Inflammatory macrophage treated with lipopolysaccharide for 1 hour (primary cell): ENCODE measurements around the gene BOD1L1.
A peak's percentile ranks its signal among the peaks of the same experiment; 100 is the strongest.

Source experiments
- DNase-seq, 2 donors: peaks; one replicate each; pipeline ENCODE4 v3.0.0-alpha.2; 2020 to 2022

BOD1L1 gene

DNA sequence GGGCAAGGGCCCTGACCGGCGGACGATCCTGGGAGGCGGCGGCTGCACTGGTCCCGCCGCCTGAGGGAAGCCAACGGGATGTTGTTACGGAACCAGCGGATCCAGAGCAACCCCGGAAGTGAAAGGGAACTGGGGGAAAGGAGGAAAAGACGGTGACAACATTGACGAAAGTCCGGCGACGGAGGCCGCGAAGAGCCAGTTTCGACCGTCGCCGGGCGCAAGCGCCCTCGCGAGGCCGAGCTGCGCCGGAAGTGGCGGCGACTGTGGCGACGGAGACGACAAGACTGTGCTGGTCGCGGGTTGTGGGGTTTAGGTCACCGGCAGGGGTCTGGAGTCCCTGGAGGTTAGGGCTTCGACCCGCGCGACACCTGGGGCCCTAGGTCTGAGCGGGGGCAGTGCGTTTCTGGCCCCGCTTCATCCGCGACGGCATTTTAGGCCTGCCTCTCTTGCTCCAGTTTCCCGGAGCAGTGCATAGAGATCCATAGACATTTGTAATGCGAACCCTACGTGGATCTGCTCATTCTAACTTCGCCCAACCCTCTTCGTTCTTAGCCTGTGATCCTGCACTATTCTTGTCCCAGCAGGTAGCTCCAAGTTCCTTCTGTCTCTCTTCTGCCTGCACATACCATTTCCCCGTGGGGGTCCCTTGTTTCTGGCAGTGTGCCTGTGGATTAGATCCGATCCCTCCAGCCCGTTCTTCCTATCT, at the start of gene BOD1L1:
TSS of gene BOD1L1 (minus strand) at position 120 of the 706 bp plus-strand sequence. CDS start 138 bp downstream, outside the sequence.
- DNase-seq, result peak; percentile 90

DNA sequence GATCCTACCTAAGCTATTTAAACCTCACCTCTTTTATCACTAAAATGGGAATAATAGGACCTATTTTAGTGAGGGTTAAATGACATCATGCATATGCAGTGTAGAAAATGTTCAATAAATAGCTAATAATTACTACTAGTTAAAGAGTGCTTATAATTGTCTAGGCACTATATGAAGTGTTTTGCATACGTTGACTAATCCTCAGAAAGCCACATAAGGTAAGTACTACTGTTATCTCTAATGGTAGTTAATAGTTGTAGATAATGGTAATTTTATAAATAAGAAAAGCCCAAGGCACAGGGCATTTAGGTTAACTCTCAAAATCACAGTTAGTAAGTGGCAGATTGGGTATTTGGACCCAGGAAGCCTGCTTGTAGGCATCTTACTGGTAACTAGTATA, 47.4 kb upstream of the BOD1L1 start:
- no peak for DNase-seq

DNA sequence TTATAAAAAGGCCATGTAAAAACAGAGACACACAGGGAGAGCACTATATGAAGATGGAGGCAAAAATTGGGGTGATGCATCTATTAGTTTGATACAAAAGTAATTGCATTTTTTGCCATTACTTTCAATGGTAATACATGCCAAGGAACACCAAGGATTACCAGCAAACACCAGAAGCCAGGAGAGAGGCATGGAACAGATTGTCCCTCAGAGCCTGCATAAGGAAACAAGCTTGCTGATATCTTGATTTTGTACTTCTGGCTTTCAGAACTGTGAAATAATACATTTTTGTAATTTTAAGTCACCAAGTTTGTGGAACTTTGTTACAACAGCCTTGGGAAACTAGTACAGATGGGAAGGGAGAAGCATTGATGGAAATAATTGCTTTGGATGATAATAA, 45.6 kb upstream of the BOD1L1 start:
- DNase-seq, result no peak

DNA sequence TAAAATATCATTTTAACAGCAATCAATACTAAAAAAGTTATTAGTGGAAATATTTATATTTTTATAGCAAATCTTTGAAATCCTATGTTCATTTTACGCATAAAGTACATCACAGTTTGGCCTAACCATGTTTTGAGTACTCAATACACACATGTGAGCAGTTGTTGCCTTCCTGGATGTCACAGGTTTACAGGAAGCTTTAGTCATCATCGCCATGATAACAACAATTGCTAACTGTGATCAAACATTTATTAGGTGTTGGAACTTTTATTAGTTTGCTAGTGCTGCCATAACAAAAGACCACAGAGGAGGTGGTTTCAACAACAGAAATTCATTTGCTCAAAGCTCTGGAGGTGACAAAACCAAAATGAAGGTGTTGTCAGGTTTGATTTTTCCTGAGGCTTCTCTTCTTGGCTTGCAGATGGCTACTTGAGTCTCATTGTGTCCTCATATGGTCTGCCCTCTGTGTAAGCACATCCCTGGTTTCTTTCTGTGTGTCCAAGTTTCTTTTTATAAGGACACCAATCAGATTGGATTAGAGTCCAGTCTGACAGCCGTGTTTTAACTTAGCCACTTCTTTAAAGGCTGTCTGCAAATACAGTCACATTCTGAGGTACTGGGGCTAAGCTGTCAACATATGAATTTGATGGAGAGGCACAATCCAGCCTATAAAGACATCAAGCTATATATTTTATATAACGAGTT, 43.1 kb upstream of the BOD1L1 start:
- DNase-seq, result no peak

DNA sequence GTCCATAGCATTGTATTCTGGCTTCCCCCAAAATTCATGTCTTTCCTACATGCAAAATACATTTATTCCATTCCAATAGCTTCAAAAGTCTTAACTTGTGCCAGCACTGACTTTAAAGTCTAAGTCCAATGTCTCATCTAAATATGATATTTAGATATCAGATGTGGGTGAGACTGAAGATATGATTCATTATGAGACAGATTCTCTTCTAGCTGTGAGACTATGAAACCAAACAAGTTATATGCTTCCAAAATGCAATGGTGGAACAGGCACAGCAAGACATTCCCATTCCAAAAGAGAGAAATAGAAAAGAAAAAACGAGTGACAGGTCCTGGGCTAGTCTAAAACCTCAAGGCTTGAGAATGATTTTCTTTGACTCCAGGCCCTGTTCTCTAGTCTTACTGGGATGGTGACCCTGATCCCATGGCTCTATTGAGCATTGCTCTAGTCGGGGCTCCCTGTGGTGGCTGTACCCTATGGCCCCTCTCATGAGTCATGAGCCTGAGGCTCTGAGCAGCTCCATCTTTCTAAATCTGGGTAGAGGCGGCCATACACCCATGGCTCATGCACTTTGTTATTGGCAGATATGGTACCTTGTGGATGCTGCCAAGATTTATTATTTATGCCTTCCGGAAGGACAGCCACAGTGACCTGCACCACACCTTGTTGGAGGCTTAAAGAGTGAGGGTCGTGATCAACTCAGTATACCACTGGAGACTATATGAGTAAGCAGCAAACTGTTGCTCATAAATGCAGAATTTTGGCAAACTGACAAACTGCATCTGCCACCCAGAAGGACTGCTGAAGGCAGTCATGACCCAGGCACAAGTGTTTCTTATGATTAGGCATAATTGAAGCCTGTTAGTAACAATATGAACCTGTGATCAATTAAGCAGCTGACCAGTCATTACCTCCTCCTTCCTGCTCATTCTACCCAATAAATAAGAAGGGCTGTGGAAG, 38.5 kb upstream of the BOD1L1 start:
- no peak for DNase-seq

DNA sequence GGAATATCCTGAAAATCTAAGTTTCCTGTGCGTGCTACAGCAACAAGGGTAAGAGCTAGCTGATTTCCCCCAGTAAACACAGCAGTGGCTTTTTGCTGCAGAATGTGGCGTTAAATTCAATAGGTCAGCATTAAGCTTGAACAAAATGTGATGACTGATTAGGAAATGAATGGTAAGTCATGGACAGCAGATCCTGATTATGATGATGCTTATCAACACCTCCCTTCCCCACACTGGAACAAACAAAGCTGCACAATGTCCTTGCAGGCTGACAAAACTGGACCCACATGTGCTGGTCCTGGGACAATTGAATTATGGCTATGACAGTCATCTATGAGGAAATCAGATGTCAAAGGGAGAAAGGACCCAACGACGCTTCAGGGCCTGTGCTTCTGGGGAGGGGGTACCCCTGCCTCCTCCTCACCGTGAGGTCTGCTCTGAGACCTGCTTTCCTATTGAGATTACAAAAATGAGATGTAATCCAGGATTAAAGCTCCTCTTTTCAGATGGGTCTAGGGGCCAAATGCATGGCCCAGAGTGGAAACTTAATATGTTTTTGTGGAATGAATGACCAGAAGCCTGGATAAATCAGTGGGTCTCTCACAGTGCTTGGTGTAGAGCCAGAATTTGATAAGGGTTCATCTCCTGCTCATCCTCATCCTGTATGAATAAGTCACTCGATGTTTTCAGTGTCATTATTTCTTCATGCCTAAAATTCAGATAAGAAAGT, 32.0 kb upstream of the BOD1L1 start:
- no peak for DNase-seq

DNA sequence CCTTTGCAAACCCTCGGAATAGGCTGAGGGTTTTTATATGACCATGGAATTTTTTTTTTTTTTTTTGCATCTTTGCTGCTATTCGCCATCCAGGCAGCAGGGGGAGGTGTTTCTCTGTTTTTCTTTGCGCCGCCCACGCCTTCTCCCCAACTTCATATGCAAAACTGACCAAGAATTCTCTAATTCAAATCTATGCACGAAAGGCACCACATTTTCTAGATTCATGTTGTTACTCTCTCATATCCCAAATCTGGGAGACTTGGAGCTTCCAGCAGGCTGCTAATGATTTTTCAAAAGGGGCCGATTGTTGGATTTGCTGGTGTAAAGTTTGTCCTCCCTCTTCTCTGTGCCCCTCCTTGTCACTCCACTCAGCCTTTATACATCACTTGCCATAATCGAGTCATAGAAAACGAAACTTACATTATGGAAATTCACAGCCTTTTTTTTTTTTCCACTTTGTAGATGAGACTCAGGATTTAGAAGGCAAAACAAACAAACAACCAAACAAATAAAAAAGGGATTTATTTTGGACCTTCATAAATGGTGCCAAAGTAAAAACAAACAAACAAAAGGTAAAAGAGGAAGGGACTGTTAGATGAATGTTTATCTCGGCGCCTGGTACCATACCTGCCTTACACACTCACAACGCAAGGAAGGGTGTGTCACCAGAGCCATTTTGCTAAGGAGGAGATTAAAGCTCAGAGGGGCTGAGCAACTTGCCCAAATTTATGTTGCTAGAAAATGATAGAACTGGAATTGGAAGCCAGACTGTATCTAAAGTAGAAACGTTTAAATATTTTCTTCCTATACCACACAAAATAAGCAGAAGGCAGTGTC, 29.3 kb upstream of the BOD1L1 start:
- peak; percentile 57 to 92 for DNase-seq

DNA sequence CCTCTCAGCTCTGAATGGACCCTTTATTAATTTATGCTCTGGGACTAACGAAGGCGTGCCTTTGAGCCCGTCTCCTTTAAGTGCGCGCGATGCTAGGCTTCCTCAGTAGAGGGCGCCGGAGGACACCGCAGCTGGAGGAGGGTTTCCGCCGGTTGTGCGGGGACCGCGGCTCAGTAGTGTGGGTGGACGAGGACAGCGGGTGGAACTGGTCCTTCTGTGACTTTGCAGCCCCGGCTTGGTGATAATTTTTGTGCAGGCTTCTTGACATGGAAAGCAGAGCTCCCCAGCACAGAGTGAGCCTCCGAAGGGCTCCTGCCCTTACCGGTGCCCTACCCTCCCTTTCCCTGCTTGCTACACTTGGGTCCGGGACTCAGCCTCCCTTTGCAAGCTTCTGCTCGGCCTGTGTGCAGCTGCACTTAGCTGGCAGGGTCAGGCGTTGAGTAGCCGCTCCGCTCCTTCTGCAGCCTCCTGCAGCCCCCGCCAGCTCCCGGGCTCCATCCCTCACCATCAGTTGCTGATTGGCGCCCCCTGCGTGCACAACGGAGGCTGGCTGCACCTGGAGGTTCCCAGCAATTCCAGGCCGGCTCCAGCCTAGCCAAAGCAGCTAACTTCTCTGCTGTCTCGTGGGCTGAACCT, 26.8 kb upstream of the BOD1L1 start:
- DNase-seq, result peak; percentile 52 to 92

DNA sequence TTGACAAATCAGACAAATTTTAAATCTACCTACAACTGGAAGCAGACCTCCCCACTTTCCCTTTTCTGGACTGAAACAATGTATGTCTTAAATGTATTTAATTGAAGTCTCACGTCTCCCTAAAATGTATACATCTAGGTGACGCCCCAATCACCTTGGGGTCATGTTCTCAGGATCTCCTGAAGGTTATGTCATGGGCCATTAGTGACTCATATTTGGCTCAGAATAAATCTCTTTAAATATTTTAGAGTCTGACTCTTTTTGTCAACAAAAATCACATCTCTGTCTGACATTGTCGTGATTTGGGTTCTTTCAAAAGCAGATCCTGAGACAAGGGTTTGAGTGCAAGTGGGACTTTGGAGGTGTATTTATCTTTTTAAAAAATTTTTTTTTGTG, 26.2 kb upstream of the BOD1L1 start:
- no peak for DNase-seq

DNA sequence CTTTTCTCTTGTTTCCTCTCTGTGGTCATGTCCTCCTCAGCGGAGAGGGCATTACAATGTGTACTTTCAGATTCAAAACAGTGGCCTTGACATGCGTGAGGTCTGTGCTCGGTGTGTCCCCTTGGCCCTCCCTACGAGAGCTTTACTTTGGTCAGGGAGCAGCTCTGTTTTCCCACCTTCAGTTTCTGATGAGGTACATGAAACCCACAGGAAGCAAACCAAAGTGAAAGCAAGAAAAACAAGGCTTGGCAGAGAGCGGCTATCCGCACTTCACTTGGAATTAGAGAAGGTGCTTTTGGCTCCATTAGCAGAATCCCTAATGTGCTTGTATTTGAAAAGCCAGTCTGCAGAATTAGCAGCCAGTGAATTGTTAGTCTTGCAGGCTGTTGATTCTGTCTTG, 19.5 kb upstream of the BOD1L1 start:
- no peak for DNase-seq

DNA sequence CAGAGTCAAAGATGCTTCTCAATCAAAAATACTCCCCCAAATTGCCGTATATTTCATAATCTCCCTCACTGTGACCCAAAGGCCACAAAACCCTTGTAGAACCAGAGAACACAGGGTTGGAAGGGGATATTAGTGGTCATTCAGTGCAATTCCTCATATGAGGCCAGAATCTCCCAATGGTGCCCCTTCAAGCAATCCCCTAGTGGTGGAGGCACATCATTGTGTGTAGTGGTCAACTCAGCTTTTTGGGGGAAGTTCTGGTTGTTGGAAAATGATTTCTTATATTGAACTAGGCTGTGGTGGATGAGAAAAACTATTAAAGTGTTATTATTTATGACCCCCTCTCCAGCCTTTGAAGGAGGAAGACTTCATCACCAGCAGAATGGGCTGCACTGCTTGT, 17.6 kb upstream of the BOD1L1 start:
- no peak for DNase-seq

DNA sequence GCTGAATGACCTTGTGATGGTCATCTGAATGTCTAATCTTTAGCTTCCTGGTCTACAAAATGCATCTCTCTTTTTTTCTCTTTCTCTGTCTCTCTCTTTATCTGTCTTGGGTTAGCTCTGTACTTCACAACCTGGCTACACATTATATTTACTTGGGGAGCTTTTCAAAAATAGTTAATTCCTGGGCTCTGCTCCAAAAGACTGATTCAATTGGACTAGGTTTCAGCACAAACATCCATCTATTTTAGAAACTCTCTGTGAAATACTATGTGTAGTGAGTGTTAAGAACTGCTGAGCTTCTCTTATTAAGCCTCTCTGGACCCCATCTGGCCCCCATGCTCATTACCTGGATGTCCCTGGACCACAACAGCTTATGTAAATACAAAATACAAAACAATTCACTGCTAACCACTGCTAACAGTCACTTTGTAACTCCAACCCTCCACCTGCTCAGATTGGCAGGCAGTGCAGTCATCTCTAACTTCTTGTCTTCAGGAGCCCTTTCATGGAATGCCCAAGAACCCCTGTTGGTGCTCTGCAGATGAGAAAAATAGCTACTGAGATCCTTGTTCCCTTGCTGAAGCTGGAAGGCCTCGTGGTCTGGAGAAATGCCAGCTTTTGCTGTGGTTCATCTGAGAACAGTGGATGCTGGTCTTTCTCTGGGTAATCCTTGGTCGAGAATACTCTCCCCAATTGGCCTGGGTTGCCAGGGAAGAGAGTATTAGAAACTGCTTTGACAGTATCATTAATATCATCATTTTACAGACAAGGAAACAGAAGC, 14.8 kb upstream of the BOD1L1 start:
- no peak for DNase-seq

DNA sequence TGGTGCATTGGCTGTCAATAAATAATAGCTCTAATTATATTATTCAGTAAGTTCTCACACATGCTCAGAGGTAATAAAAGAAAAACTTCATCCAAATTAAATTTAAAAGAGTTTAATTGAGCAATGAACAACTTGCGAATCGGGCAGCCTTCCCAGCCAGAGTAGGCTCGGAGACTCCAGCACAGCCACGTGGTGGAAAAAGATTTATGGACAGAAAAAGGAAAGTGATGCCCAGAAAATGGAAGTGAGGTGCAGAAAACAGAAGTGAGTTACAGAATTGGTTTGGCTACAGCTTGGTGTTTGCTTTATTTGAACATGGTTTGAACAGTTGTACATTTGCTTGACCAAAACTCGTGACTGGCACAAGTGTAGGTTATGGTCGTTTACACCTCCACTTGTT, 13.6 kb upstream of the BOD1L1 start:
- no peak for DNase-seq

DNA sequence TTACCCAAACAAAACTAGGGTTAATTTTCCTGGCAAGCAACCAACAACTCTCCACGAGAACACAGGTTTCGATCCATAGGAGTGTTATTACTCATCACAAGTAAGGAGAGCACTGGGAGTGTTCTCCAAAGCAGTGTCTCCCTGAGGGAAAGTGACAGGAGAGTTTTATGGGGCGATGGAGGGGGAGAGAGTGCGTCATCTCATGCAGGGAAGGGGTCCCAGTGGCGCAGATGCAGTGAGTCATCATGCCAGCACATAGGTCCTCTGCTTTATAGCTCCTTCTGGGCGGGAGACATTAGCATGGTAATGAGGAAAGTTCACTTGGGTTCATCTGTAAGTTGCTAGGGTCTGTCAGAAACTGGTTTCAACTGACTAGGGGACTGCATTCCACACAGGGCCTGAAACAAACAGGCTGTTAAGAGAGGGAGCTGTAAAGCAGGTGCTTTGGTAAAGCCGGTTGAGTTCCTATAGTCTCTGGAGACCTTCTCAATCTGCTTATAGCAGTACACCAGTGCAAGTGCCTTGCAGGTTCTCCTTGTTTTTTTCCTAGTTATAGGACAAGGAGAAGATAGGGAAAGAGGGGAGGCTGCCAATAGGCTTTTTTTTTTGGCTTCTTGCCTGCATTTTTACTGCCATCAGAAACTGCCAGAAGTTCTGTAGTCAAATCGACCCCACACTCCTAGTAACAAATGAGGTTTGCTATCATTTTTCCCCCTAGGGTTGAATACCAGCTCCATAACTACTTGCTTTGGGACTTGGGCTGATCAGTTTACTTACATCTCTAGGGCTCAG, 12.8 kb upstream of the BOD1L1 start:
- DNase-seq, result no peak

DNA sequence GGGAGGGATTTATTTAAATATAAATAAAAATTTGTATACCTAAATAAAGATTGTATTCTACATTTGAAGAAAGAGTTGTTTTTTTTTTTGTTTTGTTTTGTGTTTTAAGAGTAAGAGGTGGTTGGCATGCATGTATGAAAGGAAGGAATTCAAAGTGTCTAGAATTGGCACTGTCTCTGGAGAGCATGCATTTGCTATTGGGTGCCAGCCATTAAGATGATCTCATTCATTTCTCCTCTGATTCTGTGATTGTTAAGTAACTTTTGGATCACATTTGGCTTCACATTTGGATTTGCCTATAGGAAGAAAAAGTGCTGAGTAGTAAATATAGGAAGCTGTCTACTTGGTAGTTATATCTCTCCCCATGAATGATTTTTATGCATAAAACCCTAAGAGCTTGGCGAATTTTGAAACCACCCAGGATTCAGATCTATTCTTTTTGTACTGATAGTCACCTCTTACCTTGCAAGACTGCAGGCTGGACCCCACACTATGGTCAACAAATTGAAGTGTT, 7.8 kb upstream of the BOD1L1 start:
- no peak for DNase-seq

DNA sequence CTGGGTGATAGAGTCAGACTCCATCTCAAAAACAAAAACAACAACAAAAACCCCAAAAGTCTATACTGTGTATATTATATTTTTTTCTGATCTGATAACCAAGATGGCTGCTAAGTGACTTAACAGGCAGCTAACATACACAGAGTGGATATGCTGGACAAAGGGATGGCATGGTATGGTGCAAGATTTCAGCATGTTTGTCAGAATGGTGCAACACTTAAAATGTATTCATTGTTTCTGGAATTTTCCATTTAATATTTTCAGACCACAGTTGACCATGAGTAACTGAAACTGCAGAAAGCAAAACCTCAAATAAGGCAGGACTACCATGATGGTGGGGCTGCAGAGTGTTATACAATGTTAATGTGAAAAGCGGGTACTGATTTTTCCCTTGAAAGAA, 6.1 kb upstream of the BOD1L1 start:
- no peak for DNase-seq

DNA sequence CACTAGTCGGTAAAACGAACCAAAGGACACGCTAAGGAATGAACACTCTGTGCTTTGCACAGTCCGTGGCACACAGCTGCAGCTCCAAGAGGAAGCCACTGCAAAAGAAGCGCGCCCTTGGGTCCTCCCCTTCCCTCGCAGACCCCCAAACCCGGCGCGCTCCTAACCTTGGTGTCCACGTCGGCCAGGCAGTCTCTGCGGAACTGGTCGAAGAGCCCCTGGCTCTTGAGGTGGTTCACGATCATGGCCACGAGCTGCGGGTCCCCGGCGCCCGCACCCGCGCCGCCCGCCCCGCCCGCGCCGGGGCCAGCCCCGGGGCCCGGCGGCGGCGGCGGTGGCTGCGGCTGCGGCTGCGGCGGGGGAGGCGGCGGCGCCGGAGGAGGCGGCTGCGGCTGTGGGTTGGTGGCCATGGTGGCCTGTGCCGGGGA, 333 bp downstream of the BOD1L1 start:
- peak; percentile 13 to 17 for DNase-seq

DNA sequence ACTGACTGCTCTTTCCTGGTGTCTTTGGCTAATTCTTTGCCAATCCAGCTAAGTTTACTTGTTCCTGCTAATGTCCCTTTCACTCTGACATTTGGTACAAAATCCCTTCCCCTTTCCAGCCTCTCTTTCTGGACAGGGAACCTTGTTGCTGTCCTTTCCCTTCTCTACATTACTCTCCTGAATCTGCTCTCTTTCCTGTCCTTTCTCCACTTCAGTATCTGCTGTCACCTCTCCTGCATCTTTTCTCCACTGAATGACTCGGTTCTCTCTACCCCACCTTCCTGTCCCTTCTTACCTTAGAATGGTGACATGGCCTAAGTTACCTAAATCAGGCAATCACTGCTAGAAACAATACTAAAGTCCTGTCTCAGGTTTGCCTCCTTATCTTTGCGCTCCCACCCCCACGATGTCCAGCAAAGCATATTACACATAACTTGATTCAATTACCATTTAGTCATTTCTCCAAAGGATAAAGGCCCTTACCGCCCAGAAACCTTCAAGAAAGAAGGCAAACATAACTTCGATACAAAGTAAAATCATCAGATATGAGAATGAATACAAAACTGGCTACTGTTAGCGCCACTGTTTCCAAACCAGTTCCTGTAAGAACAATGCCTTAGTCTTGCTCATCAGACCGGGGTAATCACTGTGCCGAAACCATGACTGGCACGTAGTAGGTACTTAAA, 890 bp downstream of the BOD1L1 start:
- DNase-seq, result no peak
